ENCODE results near the gene HDAC4.

GRCh38 chr2:239412905-239413603 lies 12.2 kb upstream of the HDAC4 start:
- TF ChIP-seq POLR2A (IDR thresholded peaks at IDR 0.05): no peak
- no peak for TF ChIP-seq CTCF (IDR thresholded peaks at IDR 0.05)
